GM18508 (cell line): ENCODE results near the gene DTL.

Experiments used
- ATAC-seq: cut with Tn5 transposase; IDR thresholded peaks from one replicate; pipeline ENCODE4 v1.9.1; 2021; ENCODE audit warnings: moderate number of reproducible peaks; ENCODE audit not compliant: insufficient read depth, unreplicated experiment

Gene DTL

GRCh38 chr1:212082765-212083406 is 47.3 kb downstream of the DTL start:
- ATAC-seq: no peak

GRCh38 chr1:212089560-212090163 is 54.1 kb downstream of the DTL start:
- ATAC-seq: no peak

GRCh38 chr1:212091438-212092121 is 56.0 kb downstream of the DTL start:
- ATAC-seq: no peak

GRCh38 chr1:212097360-212097759 is 61.8 kb downstream of the DTL start:
- no peak for ATAC-seq

- no peak for ATAC-seq
These were observed 62.8 kb downstream of the DTL start for GRCh38 chr1:212098310-212098709.

GRCh38 chr1:212098771-212099170 is 63.2 kb downstream of the DTL start:
- ATAC-seq: no peak

GRCh38 chr1:212101251-212101650 is 65.7 kb downstream of the DTL start:
- ATAC-seq: no peak

GRCh38 chr1:212101735-212102134 is 66.2 kb downstream of the DTL start:
- no peak for ATAC-seq

GRCh38 chr1:212104586-212105325 is 69.2 kb downstream of the DTL start:
- no peak for ATAC-seq

- ATAC-seq: no peak
These were observed 70.8 kb downstream of the DTL start for GRCh38 chr1:212106286-212106792.

GRCh38 chr1:212107481-212107880 is 71.9 kb downstream of the DTL start:
- no peak for ATAC-seq

- ATAC-seq: no peak
These were observed 72.6 kb downstream of the DTL start for GRCh38 chr1:212108187-212108586.

GRCh38 chr1:212108981-212109380 is 73.4 kb downstream of the DTL start:
- ATAC-seq: no peak

- ATAC-seq: no peak
These were observed 74.2 kb downstream of the DTL start for GRCh38 chr1:212109728-212110127.

GRCh38 chr1:212110617-212111016 is 75.1 kb downstream of the DTL start:
- ATAC-seq: no peak

- ATAC-seq: no peak
These were observed 76.0 kb downstream of the DTL start for GRCh38 chr1:212111536-212111935.

GRCh38 chr1:212113706-212114105 is 78.2 kb downstream of the DTL start:
- ATAC-seq: no peak

GRCh38 chr1:212118167-212118871 is 82.8 kb downstream of the DTL start:
- ATAC-seq: no peak

- no peak for ATAC-seq
These were observed 83.3 kb downstream of the DTL start for GRCh38 chr1:212118872-212119260.

GRCh38 chr1:212119397-212119837 is 83.9 kb downstream of the DTL start:
- ATAC-seq: no peak
